Right lobe of liver (tissue), 6 donors: Measurements from ENCODE around the gene CD46. TPM values are rescaled to one million over a fixed set of nuclear protein-coding genes. Genes with fewer than 3 reads are reported as not detected.

Experiments used
- ATAC-seq, 4 donors: fragments of 200-7000 bp; cut with Tn5 transposase; one replicate each; pipeline ENCODE4 v1.9.1; 2020; ENCODE audit warnings: mild to moderate bottlenecking in 4 of 4, moderate library complexity in 4 of 4
- DNase-seq, 3 donors: peaks; one replicate each; pipeline ENCODE4 v3.0.0-alpha.2; 2020
- H3K27ac ChIP-seq, 3 donors: fragments of 200-600 bp; one replicate each; pipeline ENCODE4 v1.8.0; 2022
- H3K27me3 ChIP-seq, 2 donors: fragments of 200-600 bp; one replicate each; pipeline ENCODE4 v1.8.0; 2022
- H3K36me3 ChIP-seq, 4 donors: fragments of 200-600 bp; sonication (generic) in 1 of 4; one replicate each; pipeline versions ENCODE4 v1.5.1 to v1.8.0; 2017 to 2022; ENCODE audit warnings: control low read depth in 1 of 4
- H3K4me1 ChIP-seq, 4 donors: fragments of 200-600 bp; sonication (generic) in 1 of 4; one replicate each; pipeline versions ENCODE4 v1.5.1 to v1.8.0; 2017 to 2022; ENCODE audit warnings: control low read depth in 1 of 4
- H3K4me3 ChIP-seq, 3 donors: fragments of 200-600 bp; one replicate each; pipeline ENCODE4 v1.8.0; 2022
- H3K9me3 ChIP-seq, 4 donors: fragments of 200-600 bp; sonication (generic) in 1 of 4; one replicate each; pipeline versions ENCODE4 v1.5.1 to v1.8.0; 2017 to 2022; ENCODE audit warnings: control low read depth in 1 of 4
- CTCF ChIP-seq, 4 donors: fragments of 200-600 bp in 3 of 4; fragments of 450-650 bp in 1 of 4; IDR thresholded peaks; one replicate each; pipeline versions ENCODE4 v1.5.1 to v1.8.0; 2016 to 2022; ENCODE audit warnings: antibody characterized with exemption in 4 of 4, mild to moderate bottlenecking in 2 of 4
- POLR2A ChIP-seq: fragments of 450-650 bp; IDR thresholded peaks from one replicate; pipeline ENCODE4 v1.6.1; 2017; ENCODE audit warnings: antibody characterized with exemption, mild to moderate bottlenecking
- WGBS: methylation state at CpG from one replicate; pipeline ENCODE4 v1.1.6; 2018; ENCODE audit warnings: low coverage, low lambda C conversion rate; ENCODE audit not compliant: insufficient coverage; ENCODE audit errors: missing lambda C conversion rate; 5-methylcytosine and 5-hydroxymethylcytosine counted together
- intact Hi-C, 2 donors: fragments of 100-400 bp; cut with DNase I; formaldehyde crosslinking; loops; one replicate each; pipeline versions ENCODE4 v1.11.2 to v1.14.1; 2022
- total RNA-seq, 6 experiments: library from RNA; depleted of rRNA in 2 of 6; stranded (reverse); fragments of >200 nt in 2 of 6; fragmentation: NEBNext Ultra II Directional in 3 of 6; extraction: Animal tissue kit (Norgen Biotek cat#: 25700) in 3 of 6; gene quantifications; one replicate each; pipeline versions ENCODE4 v1.1.0 to v1.2.4, GENCODE V29; 2016 to 2023
- donor health status: DM: no; HTN: yes; CAD: no.
- donor health status: DM: no; HTN: no; CAD: no.
- donor health status: DM: no; HTN: no; CAD: no.
- donor health status: DM: no; HTN: yes; CAD: no.
- donor health status: DM: no; HTN: yes; CAD: no.

CD46 gene
- total RNA-seq, 6 experiments from 2014 or later = 99.3 to 133 (median 114) TPM

GRCh38 chr1:207755846-207756693 is 4.2 kb downstream of the CD46 start:
- TF ChIP-seq POLR2A (no peak), CTCF (IDR thresholded peaks at IDR 0.05) (no peak)
- Histone ChIP-seq H3K36me3 (peaks cover 0 to 32% (median 8%) of the 10 kb centered on the region in 4 donors), H3K27ac (peak overlapping the region in 1 of 3 donors; percentile 45), H3K9me3 (no peaks in the 10 kb centered on the region), H3K27me3 (no peaks in the 10 kb centered on the region), H3K4me3 (no peak overlapping the region), H3K4me1 (peaks cover 0 to 35% (median 15%) of the 10 kb centered on the region in 4 donors)
- DNase-seq (no peak), ATAC-seq (peak in 1 of 4 donors; percentile 2)
- intact Hi-C loops = no loop called here
- 9% methylated on average over 2 of the region's 2 CpGs for WGBS

DNA sequence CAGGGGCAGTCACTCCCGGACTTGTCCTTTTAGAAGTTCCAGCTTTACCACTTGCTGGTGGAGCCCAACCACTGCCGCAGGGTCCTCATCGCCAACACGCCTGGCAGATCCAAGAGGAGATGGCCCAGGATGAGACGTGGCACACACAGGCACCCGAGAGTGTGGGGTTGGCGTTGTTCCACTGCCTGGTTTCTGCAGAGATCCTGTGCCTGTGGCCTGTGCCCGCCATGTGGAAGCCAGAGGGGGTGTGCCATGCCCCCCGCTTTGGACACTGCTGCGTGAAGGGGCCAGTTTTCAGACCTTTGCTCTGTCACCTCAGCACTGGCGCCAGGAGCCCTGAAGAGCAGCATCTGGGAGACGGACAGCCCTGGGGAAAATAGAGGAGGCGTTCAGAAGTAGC is 10.8 kb downstream of the CD46 start:
- WGBS = no CpG with 5 or more reads among the region's 13 CpGs
- intact Hi-C loops = no loop called here
- no peak for TF ChIP-seq POLR2A
- no peak for TF ChIP-seq CTCF (IDR thresholded peaks at IDR 0.05)
- no peak overlapping the region for H3K4me3 ChIP-seq
- peaks cover 0 to 70% (median 13%) of the 10 kb centered on the region in 4 donors for H3K36me3 ChIP-seq
- ATAC-seq = peak in 3 of 4 donors; percentile 12 to 36 (median 22)
- no peaks in the 10 kb centered on the region for H3K27me3 ChIP-seq
- H3K4me1 ChIP-seq = no peaks in the 10 kb centered on the region
- no peaks in the 10 kb centered on the region for H3K9me3 ChIP-seq
- DNase-seq = no peak
- H3K27ac ChIP-seq = no peak overlapping the region

DNA sequence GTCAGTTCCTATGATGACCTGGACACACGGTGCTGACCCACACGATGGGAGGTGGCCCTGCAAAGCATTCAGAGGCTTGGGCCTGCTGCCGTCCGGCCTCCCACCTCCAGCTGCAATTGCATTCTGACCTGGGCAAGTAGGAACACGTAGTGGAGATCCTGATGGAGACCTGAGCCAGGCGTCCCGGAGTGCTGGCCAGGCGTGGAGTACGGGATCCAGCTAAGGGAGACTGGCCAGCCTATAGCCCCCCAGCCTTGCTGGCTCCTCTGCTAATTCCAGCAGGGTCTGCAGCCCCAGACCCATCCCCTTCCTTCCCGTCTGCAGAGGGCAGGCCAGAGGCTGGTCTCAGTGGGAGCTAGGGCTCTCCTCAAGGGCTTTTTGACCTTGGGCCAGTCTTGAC is 11.2 kb downstream of the CD46 start:
- Histone ChIP-seq H3K36me3 (peaks cover 0 to 69% (median 13%) of the 10 kb centered on the region in 4 donors), H3K27me3 (no peaks in the 10 kb centered on the region), H3K9me3 (no peaks in the 10 kb centered on the region), H3K27ac (no peak overlapping the region), H3K4me3 (no peak overlapping the region), H3K4me1 (no peaks in the 10 kb centered on the region)
- no CpG with 5 or more reads among the region's 10 CpGs for WGBS
- no peak for DNase-seq
- TF ChIP-seq CTCF (IDR thresholded peaks at IDR 0.05) = no peak
- no peak for TF ChIP-seq POLR2A
- ATAC-seq = peak; percentile 13 to 30 (median 24)
- intact Hi-C loops = no loop called here

DNA sequence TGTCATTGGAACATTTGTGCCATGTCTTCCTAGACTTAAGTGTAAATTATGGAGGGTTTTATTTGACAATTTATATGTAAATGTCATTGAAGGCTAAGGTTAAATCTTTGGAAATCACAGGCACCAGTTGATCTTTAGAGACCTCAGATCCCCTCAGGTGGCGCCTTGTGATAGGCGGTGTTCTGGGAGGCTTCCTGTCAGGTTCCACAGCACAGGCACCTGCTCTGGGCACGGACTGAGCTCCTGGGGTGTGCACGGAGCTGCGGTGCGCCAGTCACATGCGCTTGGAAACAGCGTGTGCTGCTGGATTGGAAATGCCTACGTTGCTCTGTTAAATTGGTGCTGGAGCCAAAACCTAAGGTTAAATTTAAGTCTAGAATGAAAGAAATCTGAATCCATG is 12.1 kb downstream of the CD46 start:
- DNase-seq (no peak), ATAC-seq (no peak)
- Histone ChIP-seq H3K4me1 (no peaks in the 10 kb centered on the region), H3K27me3 (no peaks in the 10 kb centered on the region), H3K9me3 (no peaks in the 10 kb centered on the region), H3K4me3 (no peak overlapping the region), H3K36me3 (peaks cover 0 to 67% (median 10%) of the 10 kb centered on the region in 4 donors), H3K27ac (no peak overlapping the region)
- WGBS = 82% methylated on average over 5 of the region's 9 CpGs
- intact Hi-C loops = no loop called here
- no peak for TF ChIP-seq POLR2A
- no peak for TF ChIP-seq CTCF (IDR thresholded peaks at IDR 0.05)
